Stomach smooth muscle (tissue), 2 donors: ENCODE data around the gene NOL12.
A peak's percentile ranks its signal among the peaks of the same experiment; 100 is the strongest.

Experiments used
- H3K27ac ChIP-seq: one replicate; pipeline ENCODE4 v1.7.0; 2013; ENCODE audit warnings: mild to moderate bottlenecking, low read length, inconsistent platforms
- H3K27me3 ChIP-seq, 2 donors: one replicate each; pipeline ENCODE4 v1.7.0; 2013; ENCODE audit warnings: low read length in 2 of 2; ENCODE audit not compliant: insufficient read depth in 2 of 2, control insufficient read depth in 1 of 2
- H3K36me3 ChIP-seq, 2 donors: one replicate each; pipeline ENCODE4 v1.7.0; 2013; ENCODE audit warnings: low read length in 2 of 2; ENCODE audit not compliant: control insufficient read depth in 2 of 2, insufficient read depth in 2 of 2
- H3K4me1 ChIP-seq: one replicate; pipeline ENCODE4 v1.7.0; 2013; ENCODE audit warnings: low read length; ENCODE audit not compliant: control insufficient read depth, insufficient read depth
- H3K4me3 ChIP-seq, 2 donors: one replicate each; pipeline ENCODE4 v1.7.0; 2013; ENCODE audit warnings: low read length in 2 of 2
- H3K9ac ChIP-seq, 2 donors: one replicate each; pipeline ENCODE4 v1.7.0; 2013; ENCODE audit warnings: low read length in 2 of 2, mild to moderate bottlenecking in 1 of 2
- H3K9me3 ChIP-seq, 2 donors: one replicate each; pipeline ENCODE4 v1.7.0; 2013; ENCODE audit warnings: low read length in 2 of 2; ENCODE audit not compliant: control insufficient read depth in 2 of 2
- donor health status: healthy.
- donor health status: Pancreatic carcinoma.

NOL12 gene

DNA sequence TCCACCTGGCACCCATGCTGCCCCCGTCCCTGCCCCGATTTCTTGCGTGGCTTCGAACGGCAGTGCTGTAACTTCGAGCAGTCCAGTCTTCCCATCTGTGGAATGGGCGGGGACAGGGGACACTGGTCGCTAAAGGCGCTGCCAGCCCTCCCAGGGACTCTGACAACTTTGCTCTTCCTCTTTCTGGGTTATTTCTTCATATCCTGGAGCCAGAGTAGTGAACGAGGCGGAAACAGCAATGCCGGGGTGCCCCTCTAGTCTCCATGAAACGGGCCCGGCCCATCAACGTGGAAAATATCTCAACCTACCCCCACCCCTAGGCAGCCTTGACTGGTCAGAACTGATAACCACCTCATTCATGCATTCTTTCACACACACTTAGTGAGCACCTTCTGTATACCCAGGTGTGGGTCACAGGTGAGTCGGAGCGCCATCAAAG is 53.5 kb downstream of the NOL12 start:
- no peaks in the 10 kb centered on the region for H3K27me3 ChIP-seq
- H3K27ac ChIP-seq, result peak overlapping the region; percentile 6
- H3K9ac ChIP-seq, result no peak overlapping the region
- H3K9me3 ChIP-seq, result no peaks in the 10 kb centered on the region
- H3K4me1 ChIP-seq, result peaks cover 55% of the 10 kb centered on the region
- no peak overlapping the region for H3K4me3 ChIP-seq
- no peaks in the 10 kb centered on the region for H3K36me3 ChIP-seq

DNA sequence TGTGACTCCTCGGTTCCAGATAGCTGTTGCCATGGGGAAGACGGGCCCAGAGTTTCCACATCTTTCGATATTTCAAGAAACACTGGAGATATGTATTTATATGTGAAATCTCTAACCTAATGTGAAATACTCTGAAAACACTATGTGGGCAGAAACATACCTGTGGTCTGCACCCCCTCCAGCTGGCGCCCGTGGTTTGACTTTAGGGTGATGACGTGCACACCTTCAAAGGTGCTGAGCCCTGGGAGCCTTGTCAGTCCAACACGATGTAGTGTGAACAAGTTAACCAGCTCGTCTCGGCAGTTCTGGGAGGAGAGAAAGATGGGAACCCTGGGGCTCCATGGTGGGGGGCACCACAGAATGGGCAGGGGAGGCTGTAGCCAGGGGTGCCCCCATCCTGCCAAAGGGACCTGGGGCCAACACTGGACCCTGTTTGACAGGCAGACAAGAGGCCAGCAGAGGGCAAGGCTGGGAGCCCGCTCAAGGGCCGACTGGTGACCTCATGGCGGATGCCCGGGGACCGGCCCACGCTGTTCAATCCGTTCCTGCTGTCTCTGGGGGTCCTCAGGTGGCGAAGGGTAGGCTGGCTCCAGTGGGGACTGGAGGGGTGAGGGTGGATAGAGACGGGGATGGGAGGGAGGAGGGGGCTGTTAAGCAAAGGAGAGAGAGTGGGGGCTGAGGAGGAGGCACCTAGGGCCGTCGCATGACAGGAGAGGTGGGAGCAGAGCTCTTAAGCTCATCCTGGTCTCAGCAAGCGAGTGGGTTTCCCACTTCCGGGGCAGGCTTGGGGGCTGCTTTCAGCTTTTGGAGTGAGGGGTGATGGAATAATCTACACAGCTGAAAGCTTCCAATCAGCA is 54.5 kb downstream of the NOL12 start:
- peaks cover 61% of the 10 kb centered on the region for H3K4me1 ChIP-seq
- H3K27me3 ChIP-seq, result no peaks in the 10 kb centered on the region

DNA sequence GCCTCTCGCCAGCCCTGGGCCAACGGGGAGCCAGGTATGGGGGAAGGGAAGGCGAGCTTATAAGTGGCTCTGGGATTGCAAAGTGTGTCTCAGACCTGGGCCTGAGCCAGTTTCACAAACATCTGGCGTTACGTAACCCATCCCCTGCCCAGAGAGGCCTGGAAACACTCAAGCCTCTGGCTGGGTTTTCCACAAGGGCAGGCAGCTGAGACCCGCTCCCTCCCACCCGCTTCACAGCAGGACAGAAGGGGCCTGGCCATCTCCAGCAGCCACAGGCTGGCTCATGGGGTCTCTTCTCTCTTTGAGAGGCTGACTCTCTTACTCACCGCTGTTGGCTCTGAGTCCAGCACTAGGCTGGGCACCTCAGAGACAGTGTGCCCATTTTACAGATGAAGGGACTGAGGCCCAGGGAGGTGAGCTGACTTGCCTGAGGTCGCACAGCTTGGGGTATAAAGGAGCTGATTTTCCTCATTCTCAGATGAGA is 55.2 kb downstream of the NOL12 start:
- peak overlapping the region; percentile 96 for H3K27ac ChIP-seq
- H3K9ac ChIP-seq, result peak overlapping the region in 1 of 2 donors; percentile 55
- no peaks in the 10 kb centered on the region for H3K36me3 ChIP-seq
- no peaks in the 10 kb centered on the region for H3K27me3 ChIP-seq
- peak overlapping the region in 1 of 2 donors; percentile 22 for H3K4me3 ChIP-seq
- H3K4me1 ChIP-seq, result peaks cover 61% of the 10 kb centered on the region
- no peaks in the 10 kb centered on the region for H3K9me3 ChIP-seq

More for the DNA sequence above, 54.5 kb downstream of the NOL12 start:
- peak overlapping the region; percentile 96 for H3K27ac ChIP-seq
- no peaks in the 10 kb centered on the region for H3K36me3 ChIP-seq
- no peak overlapping the region for H3K9ac ChIP-seq
- no peaks in the 10 kb centered on the region for H3K9me3 ChIP-seq
- peak overlapping the region in 1 of 2 donors; percentile 22 for H3K4me3 ChIP-seq

DNA sequence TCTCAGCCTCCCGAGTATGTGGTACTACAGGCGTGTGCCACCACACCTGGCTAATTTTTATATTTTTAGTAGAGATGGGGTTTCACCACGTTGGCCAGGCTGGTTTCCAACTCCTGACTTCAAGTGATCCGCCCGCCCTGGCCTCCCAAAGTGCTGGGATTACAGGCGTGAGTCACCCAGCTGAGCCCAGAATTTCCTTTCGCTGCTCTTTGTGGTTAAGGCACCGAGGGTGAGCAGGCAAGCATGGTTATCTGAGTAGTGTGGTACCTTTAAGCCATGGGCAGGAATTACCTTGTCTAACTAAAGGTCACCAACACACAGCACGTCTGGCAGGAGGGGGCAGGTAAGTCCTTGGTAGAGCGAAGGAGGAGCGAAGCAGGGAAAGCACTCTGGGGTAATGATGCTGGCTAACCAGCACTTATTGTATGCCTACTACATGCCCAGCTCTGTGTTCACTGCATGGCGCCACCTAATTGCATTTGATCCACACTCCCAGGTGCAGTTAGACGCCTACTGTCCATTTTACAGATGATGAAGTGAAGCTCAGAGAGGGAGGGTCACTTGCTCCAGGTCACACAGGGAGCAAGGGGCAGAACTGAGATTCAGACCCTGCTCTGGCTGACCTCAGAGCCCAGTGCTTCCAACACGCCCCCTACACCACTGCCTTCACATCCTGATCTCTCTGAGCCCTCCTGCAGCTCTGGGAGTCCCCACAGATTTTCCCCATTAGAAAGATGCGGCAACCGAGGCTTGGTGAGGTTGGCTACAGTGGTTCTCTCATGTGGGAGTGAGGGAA is 56.4 kb downstream of the NOL12 start:
- H3K27ac ChIP-seq, result peak overlapping the region; percentile 96

More for the DNA sequence above, 56.4 kb downstream of the NOL12 start:
- Histone ChIP-seq H3K4me3 (peak overlapping the region in 1 of 2 donors; percentile 44), H3K9ac (peak overlapping the region; percentile 58 to 62), H3K9me3 (no peaks in the 10 kb centered on the region), H3K36me3 (no peaks in the 10 kb centered on the region), H3K4me1 (peaks cover 69% of the 10 kb centered on the region), H3K27me3 (no peaks in the 10 kb centered on the region)
